LHCN-M2 (cell line): ENCODE measurements around the gene PHF21B. TPM values are rescaled to one million over a fixed set of nuclear protein-coding genes. Genes with fewer than 3 reads are reported as not detected.
A peak's percentile ranks its signal among the peaks of the same experiment; 100 is the strongest.

ENCODE experiments used
- DNase-seq: peaks from one replicate; pipeline ENCODE4 v3.0.0-alpha.2; 2012; ENCODE audit warnings: low read depth
- total RNA-seq: library from RNA; depleted of rRNA; stranded (reverse); fragments of >200 nt; gene quantifications from 2 replicates; pipeline ENCODE4 v1.2.3, GENCODE V29; 2014

Gene PHF21B
- total RNA-seq, 1 experiment from 2014 or later, result 0.98 TPM

DNA sequence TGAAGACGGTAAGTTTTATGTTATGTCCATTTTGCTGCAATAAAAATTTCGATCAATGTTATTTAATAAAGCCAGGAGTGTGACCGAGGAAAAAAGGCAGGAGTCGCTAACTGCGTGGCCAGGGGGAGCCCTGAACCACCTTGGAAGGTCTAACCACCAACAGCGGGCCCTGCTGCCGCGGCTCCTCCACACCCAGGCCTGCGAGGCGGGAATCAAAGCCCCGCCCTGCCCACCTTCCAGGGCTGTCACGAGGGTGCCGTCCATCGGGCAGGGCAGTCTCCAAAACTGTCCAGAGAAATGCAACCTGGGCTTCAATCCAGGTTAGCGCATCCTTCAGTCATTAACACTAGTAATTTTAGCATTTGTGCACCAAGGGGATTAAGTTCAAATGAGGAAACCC, 19.0 kb downstream of the PHF21B start:
- DNase-seq, result no peak

DNA sequence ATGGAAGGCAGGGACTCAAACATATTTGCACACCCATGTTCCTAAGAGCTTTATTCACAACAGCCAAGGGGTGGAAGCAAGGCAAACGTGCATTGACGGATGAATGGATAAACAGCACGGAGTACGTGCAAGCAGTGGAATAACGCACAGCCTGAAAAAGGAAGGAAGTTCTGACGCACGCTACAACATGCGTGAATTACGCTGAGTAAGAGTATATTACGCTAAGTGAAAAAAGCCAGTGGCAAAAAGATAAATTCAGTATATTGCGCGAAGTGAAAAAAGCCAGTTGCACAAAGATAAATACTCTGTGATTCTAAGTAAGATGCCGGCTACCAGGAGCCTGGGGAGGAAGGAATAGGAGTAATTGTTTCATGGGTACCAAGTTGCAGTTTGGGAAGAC, 19.5 kb downstream of the PHF21B start:
- no peak for DNase-seq

- no peak for DNase-seq
Observed at GRCh38 chr22:44988671-44989070, 21.1 kb downstream of the PHF21B start.

GRCh38 chr22:44986926-44987325, 22.9 kb downstream of the PHF21B start:
- no peak for DNase-seq

DNA sequence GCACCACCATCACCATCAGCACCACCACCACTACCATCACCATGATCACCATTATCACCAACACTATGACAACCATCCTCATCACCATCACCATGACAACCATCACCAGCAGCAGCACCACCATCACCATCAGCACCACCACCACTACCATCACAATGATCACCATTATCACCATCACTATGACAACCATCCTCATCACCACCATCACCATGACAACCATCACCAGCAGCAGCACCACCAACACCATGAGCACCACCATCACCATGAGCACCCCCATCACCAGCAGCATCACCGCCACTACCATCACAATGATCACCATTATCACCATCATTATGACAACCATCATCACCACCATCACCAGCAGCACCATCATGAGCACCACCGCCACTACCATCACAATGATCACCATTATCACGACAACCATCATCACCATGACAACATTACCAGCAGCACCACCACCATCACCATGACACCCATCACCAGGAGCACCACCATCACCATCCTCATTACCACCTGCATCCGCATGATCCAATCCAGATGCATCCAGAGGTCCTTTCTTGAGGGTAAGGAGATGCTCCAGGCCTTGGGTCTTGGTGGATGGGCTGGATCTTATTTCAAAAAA, 23.8 kb downstream of the PHF21B start:
- no peak for DNase-seq

DNA sequence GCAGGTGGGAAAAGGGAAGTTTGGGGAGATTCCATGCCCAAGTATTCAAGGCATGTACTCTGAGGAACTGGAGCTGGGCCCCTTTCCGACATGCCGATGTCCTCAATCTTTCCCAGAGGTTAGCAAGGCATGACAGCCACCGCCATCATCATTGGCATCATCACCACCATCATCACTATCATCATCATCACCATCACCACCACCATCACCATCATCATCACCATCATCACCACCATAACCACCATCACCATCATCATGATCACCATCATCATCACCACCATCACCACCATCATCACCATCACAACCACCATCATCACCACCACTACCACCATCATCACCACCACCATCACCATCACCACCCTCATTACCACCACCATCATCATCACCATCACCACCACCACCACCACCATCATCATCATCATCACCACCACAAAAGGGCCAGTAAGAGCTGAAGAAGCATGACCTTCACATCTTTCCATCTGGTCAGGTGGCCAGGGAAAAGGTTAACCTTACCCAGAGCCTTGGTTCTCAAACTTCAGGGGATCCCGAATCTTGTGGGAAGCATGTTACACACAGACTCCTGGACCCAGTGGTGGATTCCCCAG, 25.8 kb downstream of the PHF21B start:
- no peak for DNase-seq

- DNase-seq, result no peak
Observed at GRCh38 chr22:44982445-44982844, 27.4 kb downstream of the PHF21B start.

- no peak for DNase-seq
Observed at GRCh38 chr22:44981857-44982256, 27.9 kb downstream of the PHF21B start.

GRCh38 chr22:44979154-44979553, 30.7 kb downstream of the PHF21B start:
- DNase-seq, result no peak

- peak; percentile 77 for DNase-seq
Observed at GRCh38 chr22:44975427-44976262, 34.2 kb downstream of the PHF21B start.

DNA sequence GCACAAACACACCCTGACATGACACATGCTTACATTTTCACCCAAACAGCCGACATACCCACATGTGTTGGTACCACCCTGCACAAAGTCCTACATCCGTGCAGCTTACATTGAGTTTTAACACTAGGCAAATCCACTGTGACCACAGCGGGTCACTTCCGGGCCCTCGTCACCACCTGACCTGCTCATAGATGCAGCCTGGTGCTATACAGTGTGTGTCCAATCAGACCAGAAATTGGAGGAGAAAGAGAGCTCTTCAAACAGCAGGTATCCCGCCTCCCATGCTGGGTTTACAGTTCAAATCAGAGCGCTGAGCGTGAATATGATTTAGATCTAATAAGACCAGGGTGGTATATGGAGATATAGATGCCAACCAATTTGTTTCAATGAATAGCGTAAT, 35.4 kb downstream of the PHF21B start:
- no peak for DNase-seq

GRCh38 chr22:44973829-44974228, 36.0 kb downstream of the PHF21B start:
- no peak for DNase-seq

DNA sequence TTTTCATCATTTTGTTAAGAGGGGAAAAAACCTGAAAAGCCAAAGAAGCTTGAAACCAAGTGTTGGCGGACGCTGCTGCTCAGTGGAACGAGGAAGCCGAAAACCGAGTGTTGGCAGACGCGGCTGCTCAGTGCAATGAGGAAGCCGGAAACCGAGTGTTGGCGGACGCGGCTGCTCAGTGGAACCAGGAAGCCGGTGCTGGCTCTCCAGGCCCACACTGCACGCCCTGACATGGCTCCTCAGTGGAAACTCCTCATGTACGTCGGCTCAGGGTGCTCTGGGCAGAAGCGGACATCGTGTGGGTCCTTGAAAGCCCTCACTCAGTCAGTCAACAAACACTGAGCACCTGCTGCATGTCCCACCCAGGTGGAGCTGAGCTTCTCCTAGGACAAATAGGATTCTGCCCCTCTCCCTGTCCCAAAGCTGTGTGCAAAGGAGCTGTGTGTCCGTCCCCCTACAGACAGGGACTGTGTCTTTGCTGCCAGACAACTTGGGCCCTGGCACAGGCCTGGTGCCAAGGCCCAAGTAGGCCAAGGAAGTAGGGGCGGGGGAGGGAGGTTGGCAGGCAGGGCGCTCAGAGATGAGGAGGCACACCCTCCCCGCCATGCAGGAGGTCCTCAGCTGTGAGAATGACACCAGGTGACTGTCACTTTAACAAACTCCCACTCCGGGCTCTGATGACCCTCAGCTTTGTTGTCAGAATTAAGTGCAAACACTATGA, 37.3 kb downstream of the PHF21B start:
- DNase-seq, result no peak

GRCh38 chr22:44971651-44972362, 38.0 kb downstream of the PHF21B start:
- no peak for DNase-seq

DNA sequence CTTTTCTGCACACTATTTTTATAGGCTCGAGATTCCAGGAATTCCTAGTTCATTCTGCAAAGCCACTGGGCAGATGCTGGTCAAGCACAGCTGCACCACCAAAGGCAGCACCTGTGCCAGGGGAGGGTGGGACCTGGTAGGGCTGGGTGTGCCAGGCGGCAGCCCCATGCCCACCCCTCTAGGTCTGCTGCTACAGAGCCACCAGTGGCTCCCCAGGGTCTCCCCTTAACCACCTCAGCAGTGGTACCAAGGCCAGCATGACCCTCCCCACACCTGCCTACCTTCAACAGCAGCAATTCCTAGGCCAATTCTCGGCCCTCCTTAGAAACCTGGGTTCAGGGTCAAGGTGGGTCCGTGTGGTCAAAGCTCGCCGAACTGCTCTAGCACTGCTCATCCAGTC, 39.5 kb downstream of the PHF21B start:
- no peak for DNase-seq

DNA sequence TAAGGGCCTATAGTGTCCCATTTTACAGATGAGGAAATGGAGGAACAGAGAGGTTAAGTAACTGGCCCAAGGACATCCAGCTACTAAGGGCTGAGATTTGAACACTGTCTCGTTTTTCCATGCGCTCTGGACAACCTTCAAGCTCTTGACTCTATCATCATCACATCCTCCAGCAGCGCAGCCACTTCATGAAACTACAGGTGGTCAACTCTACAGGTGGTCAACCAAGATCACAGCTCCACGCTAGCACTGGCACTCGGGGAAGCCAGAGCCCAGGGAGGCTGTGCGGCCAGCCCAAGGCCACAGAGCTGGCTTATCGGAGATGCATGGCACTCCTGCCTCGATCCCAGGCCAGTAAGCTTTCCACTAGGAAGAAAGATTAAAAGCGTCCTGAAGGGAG, 40.0 kb downstream of the PHF21B start:
- DNase-seq, result no peak

- no peak for DNase-seq
Observed at GRCh38 chr22:44968736-44969135, 41.1 kb downstream of the PHF21B start.

DNA sequence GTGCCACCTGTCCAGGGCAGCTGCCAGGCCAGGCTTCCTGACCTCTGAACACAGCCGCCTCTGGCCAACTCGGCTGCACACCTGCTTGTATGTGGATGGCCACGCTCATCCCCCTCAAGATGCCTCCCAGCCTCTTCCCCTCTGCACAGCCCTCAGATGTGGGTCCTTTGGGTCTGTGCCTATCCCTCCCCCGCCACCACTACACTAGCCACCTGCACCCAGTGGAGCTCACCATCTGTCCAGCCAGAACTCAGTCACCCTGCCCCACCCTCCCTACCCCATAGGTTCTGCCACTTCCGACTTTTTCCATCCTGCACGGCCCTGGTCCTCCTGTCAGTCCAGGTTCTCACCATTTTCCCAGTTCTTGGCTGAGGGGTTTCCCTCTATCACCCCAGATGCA, 44.6 kb downstream of the PHF21B start:
- DNase-seq, result no peak

DNA sequence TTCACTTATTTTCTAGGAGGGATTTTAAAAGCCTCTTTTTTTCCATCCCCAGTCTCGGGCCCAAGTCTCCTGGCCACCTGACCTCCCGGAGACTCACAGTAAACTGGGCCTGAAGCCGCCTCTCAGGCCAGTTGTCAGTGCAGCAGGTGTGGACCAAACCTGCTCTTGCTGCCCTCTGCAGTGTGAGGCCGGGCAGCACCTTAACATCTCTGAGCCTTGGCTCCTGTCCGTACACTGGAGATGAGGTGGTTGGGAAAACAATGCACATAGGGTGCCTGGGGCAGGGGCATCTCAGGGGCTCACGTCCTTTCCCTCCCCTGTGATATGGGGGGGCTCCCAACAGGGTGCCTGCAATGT, 45.1 kb downstream of the PHF21B start:
- no peak for DNase-seq

DNA sequence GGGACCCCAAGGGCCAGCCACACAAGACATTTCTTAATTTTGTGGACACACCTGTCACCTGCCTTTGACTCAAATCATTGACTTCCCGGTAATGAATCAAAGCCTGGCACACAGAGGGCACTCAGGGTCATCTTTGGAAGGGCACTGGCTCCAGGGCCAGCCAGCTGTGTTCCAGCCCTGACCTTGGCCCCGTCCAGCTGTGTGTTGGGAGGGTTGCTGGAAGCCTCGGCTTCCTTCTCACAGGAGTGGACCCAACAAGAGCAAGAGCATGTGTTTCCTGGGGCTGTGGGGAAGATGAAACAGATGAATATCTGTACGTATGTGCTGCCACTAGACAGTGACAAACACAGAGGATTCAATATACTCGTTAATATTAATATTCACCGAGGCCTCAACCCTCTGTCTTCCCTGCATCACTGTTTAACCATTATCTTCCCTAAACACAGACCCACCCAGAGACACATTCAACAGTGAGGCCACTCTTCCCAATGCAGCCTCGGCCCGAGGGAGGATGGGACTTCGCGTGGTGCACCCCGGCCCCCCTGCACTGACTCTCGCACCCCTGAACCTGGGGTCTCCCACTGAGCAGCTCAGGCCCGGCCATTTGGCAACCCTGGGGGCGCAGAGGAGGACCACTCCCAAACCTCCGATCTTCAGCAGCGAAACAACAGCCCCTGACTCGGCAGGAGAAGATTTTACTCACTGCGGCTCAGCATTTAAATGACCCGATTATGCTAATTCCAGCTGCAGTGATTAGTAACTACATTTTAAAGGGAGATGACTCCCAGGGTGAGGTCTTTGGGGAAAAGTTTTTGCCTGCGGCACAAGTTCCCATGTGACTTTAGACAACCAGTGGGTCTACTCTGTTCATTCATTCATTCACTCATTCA, 45.7 kb downstream of the PHF21B start:
- no peak for DNase-seq
